ENCODE data around the gene IFNL2. TPM values are rescaled to one million over a fixed set of nuclear protein-coding genes. Genes with fewer than 3 reads are reported as not detected.
"Not testable (repeated sequence)": the region's sequence is repeated elsewhere in the genome, so short reads cannot be mapped to it uniquely, and the experiment has no call there.

The IFNL2 gene
- total and polyA plus RNA-seq, 2 donors (not counting 1 experiment from before 2014, with no cell fraction given), result not detected

DNA sequence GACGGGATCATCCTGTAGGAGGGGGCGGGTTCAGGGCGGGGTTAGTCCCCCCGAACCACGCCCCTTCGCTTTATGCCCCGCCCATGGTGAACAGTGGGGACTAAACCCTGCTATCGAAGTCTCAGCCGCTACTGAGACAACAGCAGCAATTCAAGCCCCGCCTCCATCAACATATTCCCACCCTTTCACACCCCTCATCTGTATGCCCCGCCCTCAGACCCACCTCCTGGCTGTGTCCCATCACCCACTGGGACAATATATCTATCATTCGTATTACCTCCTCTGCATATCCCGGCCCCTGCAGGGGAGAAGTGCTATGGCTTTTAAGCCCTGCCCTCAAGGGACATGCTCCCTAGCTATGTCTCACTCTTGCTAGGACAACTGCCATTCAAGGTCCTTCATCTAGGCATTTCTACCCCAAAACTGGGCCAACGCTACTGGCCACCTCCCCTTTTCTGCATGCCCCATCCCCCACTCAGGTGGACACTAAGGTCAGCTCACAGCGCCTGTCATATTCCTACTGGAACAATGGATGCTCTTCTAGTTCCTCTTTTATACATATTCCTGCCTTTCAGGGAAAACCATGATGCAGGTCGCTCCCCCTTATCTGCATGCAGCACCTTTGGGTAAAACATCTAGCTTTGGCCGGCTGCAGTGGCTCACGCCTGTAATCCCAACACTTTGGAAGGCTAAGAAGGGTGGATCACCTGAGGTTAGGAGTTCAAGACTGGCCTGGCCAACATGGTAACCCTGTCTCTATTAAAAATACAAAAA, 40.5 kb downstream of the IFNL2 start:
- H3K4me3 Mint-ChIP-seq, result no peak overlapping the region
- Histone ChIP-seq H3K9me3 (ENCODE audit: control extremely low read depth in 1 of 3, control insufficient read depth in 2 of 3, insufficient read depth in 1 of 3, low read length in 2 of 3) (peaks cover 0 to 4% (median 0%) of the 10 kb centered on the region in 3 donors), H3K4me2 (replicated peaks; ENCODE audit: low read depth, low read length, poor library complexity, severe bottlenecking) (no peak overlapping the region), H3K27me3 (replicated peaks in 1 of 4; ENCODE audit: control extremely low read depth in 1 of 4, control insufficient read depth in 3 of 4, insufficient read depth in 4 of 4, low read length in 3 of 4) (no peaks in the 10 kb centered on the region), H3K79me2 (ENCODE audit: control insufficient read depth, insufficient read depth, low read length) (no peaks in the 10 kb centered on the region), H3K27ac (ENCODE audit: low read length in 2 of 2) (no peak overlapping the region), H3K4me3 (ENCODE audit: control extremely low read depth in 1 of 5, extremely low read depth in 1 of 5, insufficient read depth in 1 of 5, low read depth in 2 of 5, low read length in 4 of 5) (no peak overlapping the region), H3K4me1 (ENCODE audit: control insufficient read depth in 2 of 2, insufficient read depth in 2 of 2, low read length in 2 of 2) (no peaks in the 10 kb centered on the region), H3K36me3 (replicated peaks in 1 of 2; ENCODE audit: control extremely low read depth in 1 of 2, control insufficient read depth in 1 of 2, extremely low read depth in 1 of 2, insufficient read depth in 2 of 2, low read length in 1 of 2) (peaks cover 0 to 7% of the 10 kb centered on the region in 2 experiments), H2AFZ (ENCODE audit: insufficient read depth, low read depth, low read length, poor library complexity, severe bottlenecking) (no peak overlapping the region), H3K9ac (ENCODE audit: low read length) (no peak overlapping the region), H4K20me1 (ENCODE audit: control insufficient read depth, insufficient read depth, low read length, poor library complexity, severe bottlenecking) (no peaks in the 10 kb centered on the region)
- WGBS (ENCODE audit: insufficient coverage), result 96% methylated on average over 18 of the region's 18 CpGs
- CTCF ChIA-PET, result no interaction called here
- no peaks in the 10 kb centered on the region for H3K4me1 Mint-ChIP-seq
- POLR2A ChIA-PET, result no interaction called here
- H3K27me3 Mint-ChIP-seq, result peaks cover 13% of the 10 kb centered on the region
- H3K27ac Mint-ChIP-seq, result no peak overlapping the region
- H3K9me3 Mint-ChIP-seq (ENCODE audit: insufficient read depth), result no peaks in the 10 kb centered on the region
- DNase-seq (no peak), ATAC-seq (ENCODE audit: low read depth) (no peak)
- intact Hi-C loops (cut with micrococcal nuclease), result no loop called here
- TF ChIP-seq EZH2 (IDR thresholded peaks at IDR 0.05; ENCODE audit: borderline replicate concordance, insufficient read depth, low read depth, low read length, poor library complexity, severe bottlenecking) (no peak), CTCF (IDR thresholded peaks at IDR 0.05) (no peak)

- CTCF ChIA-PET, result not testable (repeated sequence)
These were observed 41.1 kb downstream of the IFNL2 start for GRCh38 chr19:39309305-39309670.

More at GRCh38 chr19:39309305-39309670, 41.1 kb downstream of the IFNL2 start:
- DNase-seq; H3K27me3 Mint-ChIP-seq; H4K20me1 ChIP-seq (ENCODE audit: control insufficient read depth, insufficient read depth, low read length, poor library complexity, severe bottlenecking); H3K9me3 ChIP-seq (ENCODE audit: control extremely low read depth in 1 of 3, control insufficient read depth in 2 of 3, insufficient read depth in 1 of 3, low read length in 2 of 3); ATAC-seq (ENCODE audit: low read depth); H3K9ac ChIP-seq (ENCODE audit: low read length); POLR2A ChIA-PET; intact Hi-C loops (cut with micrococcal nuclease); H3K27ac ChIP-seq (ENCODE audit: low read length in 2 of 2); H3K9me3 Mint-ChIP-seq (ENCODE audit: insufficient read depth); H3K4me3 Mint-ChIP-seq; H3K4me3 ChIP-seq (ENCODE audit: control extremely low read depth in 1 of 5, extremely low read depth in 1 of 5, insufficient read depth in 1 of 5, low read depth in 2 of 5, low read length in 4 of 5); H3K27ac Mint-ChIP-seq; H3K79me2 ChIP-seq (ENCODE audit: control insufficient read depth, insufficient read depth, low read length); H3K4me2 ChIP-seq (replicated peaks; ENCODE audit: low read depth, low read length, poor library complexity, severe bottlenecking); H3K4me1 Mint-ChIP-seq; H3K27me3 ChIP-seq (replicated peaks in 1 of 4; ENCODE audit: control extremely low read depth in 1 of 4, control insufficient read depth in 3 of 4, insufficient read depth in 4 of 4, low read length in 3 of 4); H3K4me1 ChIP-seq (ENCODE audit: control insufficient read depth in 2 of 2, insufficient read depth in 2 of 2, low read length in 2 of 2); H2AFZ ChIP-seq (ENCODE audit: insufficient read depth, low read depth, low read length, poor library complexity, severe bottlenecking): not testable (repeated sequence)
- WGBS (ENCODE audit: insufficient coverage), result 95% methylated on average over 7 of the region's 7 CpGs
- peaks cover 0 to 11% of the 10 kb centered on the region in 2 experiments for H3K36me3 ChIP-seq (replicated peaks in 1 of 2; ENCODE audit: control extremely low read depth in 1 of 2, control insufficient read depth in 1 of 2, extremely low read depth in 1 of 2, insufficient read depth in 2 of 2, low read length in 1 of 2)

All from B cell (primary cell).